Liver (tissue), 9 donors: Measurements from ENCODE around the gene ZNF654. TPM values are rescaled to one million over a fixed set of nuclear protein-coding genes. Genes with fewer than 3 reads are reported as not detected.
"Not testable (repeated sequence)": the region's sequence is repeated elsewhere in the genome, so short reads cannot be mapped to it uniquely, and the experiment has no call there.

Experiments
- DNase-seq: peaks from one replicate; pipeline ENCODE4 v3.0.0-alpha.2; 2017; ENCODE audit warnings: low spot score
- H3K27ac ChIP-seq, 2 donors: one replicate each; pipeline ENCODE4 v1.7.0; 2013; ENCODE audit warnings: inconsistent platforms in 2 of 2, low read length in 2 of 2, control low read depth in 1 of 2, low read depth in 1 of 2, mild to moderate bottlenecking in 1 of 2
- H3K27me3 ChIP-seq, 4 donors: one replicate each; pipeline versions ENCODE4 v1.6.1 to v1.7.0; 2013; ENCODE audit warnings: low read length in 3 of 4, inconsistent platforms in 1 of 4, mild to moderate bottlenecking in 1 of 4, moderate library complexity in 1 of 4; ENCODE audit not compliant: control insufficient read depth in 4 of 4, insufficient read depth in 4 of 4
- H3K36me3 ChIP-seq, 4 donors: one replicate each; pipeline versions ENCODE4 v1.6.1 to v1.7.0; 2013; ENCODE audit warnings: low read length in 3 of 4, mild to moderate bottlenecking in 3 of 4, low read depth in 1 of 4, moderate library complexity in 1 of 4; ENCODE audit not compliant: control insufficient read depth in 4 of 4, insufficient read depth in 3 of 4
- H3K4me1 ChIP-seq, 4 donors: one replicate each; pipeline versions ENCODE4 v1.6.1 to v1.7.0; 2013; ENCODE audit warnings: low read length in 3 of 4, mild to moderate bottlenecking in 3 of 4, moderate library complexity in 1 of 4; ENCODE audit not compliant: control insufficient read depth in 4 of 4, insufficient read depth in 4 of 4
- H3K4me3 ChIP-seq, 3 donors: one replicate each; pipeline versions ENCODE4 v1.6.1 to v1.7.0; 2013; ENCODE audit warnings: low read length in 3 of 3, control low read depth in 1 of 3, low read depth in 1 of 3, mild to moderate bottlenecking in 1 of 3
- H3K9ac ChIP-seq, 2 donors: one replicate each; pipeline ENCODE4 v1.7.0; 2013; ENCODE audit warnings: low read length in 2 of 2, mild to moderate bottlenecking in 2 of 2, moderate library complexity in 2 of 2, control low read depth in 1 of 2, low read depth in 1 of 2
- H3K9me3 ChIP-seq, 4 donors: one replicate each; pipeline versions ENCODE4 v1.6.1 to v1.7.0; 2013; ENCODE audit warnings: low read length in 3 of 4; ENCODE audit not compliant: control insufficient read depth in 4 of 4
- EGR1 ChIP-seq, 2 donors: IDR thresholded peaks; 2 replicates each; pipeline ENCODE4 v1.6.1; 2016 to 2018; ENCODE audit warnings: antibody characterized with exemption in 2 of 2, low read depth in 2 of 2
- HNF4A ChIP-seq, 2 donors: conservative IDR thresholded peaks; 2 replicates each; pipeline ENCODE4 v1.6.1; 2016; ENCODE audit warnings: antibody characterized with exemption in 2 of 2, mild to moderate bottlenecking in 2 of 2
- NR2F2 ChIP-seq: IDR thresholded peaks from 2 replicates; pipeline ENCODE4 v1.6.1; 2016; ENCODE audit warnings: antibody characterized with exemption
- RAD21 ChIP-seq, 2 donors: IDR thresholded peaks; 2 replicates each; pipeline ENCODE4 v1.6.1; 2016; ENCODE audit warnings: antibody characterized with exemption in 2 of 2, mild to moderate bottlenecking in 2 of 2
- SP1 ChIP-seq: IDR thresholded peaks from 2 replicates; pipeline ENCODE4 v1.6.1; 2018; ENCODE audit warnings: antibody characterized with exemption, mild to moderate bottlenecking
- ZBTB33 ChIP-seq: IDR thresholded peaks from 2 replicates; pipeline ENCODE4 v1.6.1; 2016; ENCODE audit warnings: antibody characterized with exemption
- WGBS: extraction: QIAGEN DNeasy Blood & Tissue Kit; methylation state at CpG from one replicate; pipeline ENCODE4 v1.1.7; 2013; 5-methylcytosine and 5-hydroxymethylcytosine counted together
- polyA plus RNA-seq, 2 donors: library from polyadenylated mRNA; stranded (reverse) in 1 of 2; unstranded in 1 of 2; fragments of 200-250 nt in 1 of 2; fragments of >200 nt in 1 of 2; fragmentation: Nextera tagmentation in 1 of 2; extraction: Ambion mirVana in 1 of 2; gene quantifications; one replicate each; pipeline versions ENCODE4 v1.2.1 to v1.2.3, GENCODE V29; 2013 to 2015
- total RNA-seq, 2 donors: library from RNA; depleted of rRNA; stranded (reverse); fragments of >200 nt; gene quantifications; one replicate each; pipeline ENCODE4 v1.2.3, GENCODE V29; 2014
- TF ChIP-seq, protein P1 (sequence below): IDR thresholded peaks from 2 replicates; pipeline ENCODE4 v1.6.1; 2016; ENCODE audit warnings: antibody characterized with exemption
- TF ChIP-seq, protein P2 (sequence below): IDR thresholded peaks from 2 replicates; pipeline ENCODE4 v1.6.1; 2016; ENCODE audit warnings: antibody characterized with exemption, mild to moderate bottlenecking
- donor health status: healthy.
- donor health status: healthy.
- donor health status: healthy.
- donor health status: healthy.
- donor health status: healthy.

The ZNF654 gene
- total and polyA plus RNA-seq, 4 donors: 2.2 to 10.1 (median 5.4) TPM

GRCh38 chr3:88117683-88118082, 58.6 kb downstream of the ZNF654 start:
- no peak for TF ChIP-seq RAD21 (IDR thresholded peaks at IDR 0.05)
- TF ChIP-seq, protein P1, sequence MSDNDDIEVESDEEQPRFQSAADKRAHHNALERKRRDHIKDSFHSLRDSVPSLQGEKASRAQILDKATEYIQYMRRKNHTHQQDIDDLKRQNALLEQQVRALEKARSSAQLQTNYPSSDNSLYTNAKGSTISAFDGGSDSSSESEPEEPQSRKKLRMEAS: no peak
- no peak for TF ChIP-seq EGR1 (IDR thresholded peaks at IDR 0.05; ENCODE audit: low read depth in 2 of 2)
- no peak for TF ChIP-seq SP1
- Histone ChIP-seq H3K36me3 (peaks cover 0 to 11% (median 3%) of the 10 kb centered on the region in 4 donors), H3K27ac (no peak overlapping the region), H3K4me1 (no peaks in the 10 kb centered on the region), H3K9me3 (no peaks in the 10 kb centered on the region), H3K4me3 (no peak overlapping the region), H3K9ac (no peak overlapping the region), H3K27me3 (no peaks in the 10 kb centered on the region)
- WGBS: 37% methylated on average over 1 of the region's 1 CpG
- no peak for DNase-seq

GRCh38 chr3:88118603-88119002, 59.5 kb downstream of the ZNF654 start:
- WGBS: 95% methylated on average over 1 of the region's 2 CpGs
- not testable (repeated sequence) for H3K27ac ChIP-seq, H3K27me3 ChIP-seq, H3K9ac ChIP-seq, H3K4me1 ChIP-seq, H3K4me3 ChIP-seq, DNase-seq, H3K9me3 ChIP-seq
- peaks cover 0 to 11% (median 3%) of the 10 kb centered on the region in 4 donors for H3K36me3 ChIP-seq

DNA sequence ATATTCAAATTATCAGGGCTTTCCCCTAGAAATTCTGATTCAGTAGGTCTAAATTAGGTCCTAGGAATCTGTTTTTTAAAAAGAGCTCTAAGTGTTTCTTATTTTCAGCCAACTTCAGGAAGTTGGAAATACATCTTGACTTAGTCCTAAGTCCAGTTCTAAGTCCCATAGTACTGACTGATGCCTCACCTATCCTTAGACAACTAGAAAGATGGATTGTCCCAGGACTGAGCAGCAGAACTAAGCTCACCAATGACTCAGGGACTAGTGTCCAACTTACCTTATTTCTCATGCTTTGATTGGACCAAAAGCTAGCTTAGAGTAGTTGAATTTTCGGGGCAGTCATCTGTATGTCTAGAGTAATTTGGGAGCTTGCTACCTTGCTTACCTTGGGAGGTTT, 64.5 kb downstream of the ZNF654 start:
- no peak for DNase-seq
- WGBS: 98% methylated on average over 1 of the region's 1 CpG

More for the DNA sequence above, 64.5 kb downstream of the ZNF654 start:
- Histone ChIP-seq H3K9me3 (no peaks in the 10 kb centered on the region), H3K9ac (no peak overlapping the region), H3K4me3 (no peak overlapping the region), H3K4me1 (no peaks in the 10 kb centered on the region), H3K36me3 (peaks cover 0 to 1% (median 0%) of the 10 kb centered on the region in 4 donors), H3K27ac (no peak overlapping the region), H3K27me3 (no peaks in the 10 kb centered on the region)
- TF ChIP-seq HNF4A (conservative IDR thresholded peaks at IDR 0.05) (no peak), RAD21 (IDR thresholded peaks at IDR 0.05) (no peak), ZBTB33 (no peak), NR2F2 (no peak)
- TF ChIP-seq, protein P2, sequence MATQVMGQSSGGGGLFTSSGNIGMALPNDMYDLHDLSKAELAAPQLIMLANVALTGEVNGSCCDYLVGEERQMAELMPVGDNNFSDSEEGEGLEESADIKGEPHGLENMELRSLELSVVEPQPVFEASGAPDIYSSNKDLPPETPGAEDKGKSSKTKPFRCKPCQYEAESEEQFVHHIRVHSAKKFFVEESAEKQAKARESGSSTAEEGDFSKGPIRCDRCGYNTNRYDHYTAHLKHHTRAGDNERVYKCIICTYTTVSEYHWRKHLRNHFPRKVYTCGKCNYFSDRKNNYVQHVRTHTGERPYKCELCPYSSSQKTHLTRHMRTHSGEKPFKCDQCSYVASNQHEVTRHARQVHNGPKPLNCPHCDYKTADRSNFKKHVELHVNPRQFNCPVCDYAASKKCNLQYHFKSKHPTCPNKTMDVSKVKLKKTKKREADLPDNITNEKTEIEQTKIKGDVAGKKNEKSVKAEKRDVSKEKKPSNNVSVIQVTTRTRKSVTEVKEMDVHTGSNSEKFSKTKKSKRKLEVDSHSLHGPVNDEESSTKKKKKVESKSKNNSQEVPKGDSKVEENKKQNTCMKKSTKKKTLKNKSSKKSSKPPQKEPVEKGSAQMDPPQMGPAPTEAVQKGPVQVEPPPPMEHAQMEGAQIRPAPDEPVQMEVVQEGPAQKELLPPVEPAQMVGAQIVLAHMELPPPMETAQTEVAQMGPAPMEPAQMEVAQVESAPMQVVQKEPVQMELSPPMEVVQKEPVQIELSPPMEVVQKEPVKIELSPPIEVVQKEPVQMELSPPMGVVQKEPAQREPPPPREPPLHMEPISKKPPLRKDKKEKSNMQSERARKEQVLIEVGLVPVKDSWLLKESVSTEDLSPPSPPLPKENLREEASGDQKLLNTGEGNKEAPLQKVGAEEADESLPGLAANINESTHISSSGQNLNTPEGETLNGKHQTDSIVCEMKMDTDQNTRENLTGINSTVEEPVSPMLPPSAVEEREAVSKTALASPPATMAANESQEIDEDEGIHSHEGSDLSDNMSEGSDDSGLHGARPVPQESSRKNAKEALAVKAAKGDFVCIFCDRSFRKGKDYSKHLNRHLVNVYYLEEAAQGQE: no peak
- TF ChIP-seq, protein P1: no peak
